GM19397 (cell line): ENCODE measurements around the gene TRAM2.

Source experiments
- ATAC-seq: cut with Tn5 transposase; IDR thresholded peaks from one replicate; pipeline ENCODE4 v1.9.1; 2021; ENCODE audit warnings: mild to moderate bottlenecking, moderate library complexity; ENCODE audit not compliant: unreplicated experiment

Gene TRAM2

GRCh38 chr6:52548999-52549398 is 27.9 kb downstream of the TRAM2 start:
- no peak for ATAC-seq

DNA sequence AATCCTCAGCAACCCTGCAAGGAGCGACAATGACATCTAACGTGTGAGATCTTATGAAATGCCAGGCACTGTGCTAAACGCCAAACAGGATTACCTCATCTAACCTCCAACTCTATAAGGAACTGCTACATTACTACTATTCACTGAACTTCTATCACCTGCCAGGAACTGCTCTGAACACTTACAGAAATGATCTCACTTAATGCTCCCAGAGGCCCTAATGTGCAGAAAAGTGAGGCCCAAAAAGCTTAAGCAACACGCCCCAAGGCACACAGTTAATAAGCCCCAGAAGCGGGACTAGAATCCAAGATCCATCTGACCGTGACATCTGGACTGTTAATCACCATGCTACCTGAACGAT is 28.5 kb downstream of the TRAM2 start:
- no peak for ATAC-seq

GRCh38 chr6:52547647-52548352 is 29.1 kb downstream of the TRAM2 start:
- ATAC-seq = no peak

DNA sequence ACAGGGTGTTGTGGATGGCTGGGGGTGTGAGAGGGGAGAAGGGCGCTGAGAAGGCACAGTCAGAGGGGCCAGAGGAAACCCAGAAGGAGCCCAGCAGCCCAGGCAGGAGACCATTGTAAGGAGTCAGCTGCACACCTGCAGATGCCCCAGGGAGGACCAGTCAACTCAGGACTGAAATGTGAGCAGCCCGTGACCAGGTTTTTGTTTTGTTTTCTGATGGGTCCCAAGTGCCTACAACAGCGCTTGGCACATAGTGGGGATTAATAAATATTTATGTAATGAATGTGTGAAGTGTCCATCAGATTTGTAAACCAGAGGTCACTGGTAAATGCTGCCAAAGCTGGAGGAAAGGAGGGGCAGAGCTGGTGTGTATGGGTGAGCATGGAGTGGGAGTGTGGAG is 30.2 kb downstream of the TRAM2 start:
- ATAC-seq = peak; percentile 78

- ATAC-seq = peak; percentile 62
Observed at GRCh38 chr6:52546192-52546591, 30.7 kb downstream of the TRAM2 start.

GRCh38 chr6:52545406-52546119 is 31.3 kb downstream of the TRAM2 start:
- ATAC-seq = no peak

DNA sequence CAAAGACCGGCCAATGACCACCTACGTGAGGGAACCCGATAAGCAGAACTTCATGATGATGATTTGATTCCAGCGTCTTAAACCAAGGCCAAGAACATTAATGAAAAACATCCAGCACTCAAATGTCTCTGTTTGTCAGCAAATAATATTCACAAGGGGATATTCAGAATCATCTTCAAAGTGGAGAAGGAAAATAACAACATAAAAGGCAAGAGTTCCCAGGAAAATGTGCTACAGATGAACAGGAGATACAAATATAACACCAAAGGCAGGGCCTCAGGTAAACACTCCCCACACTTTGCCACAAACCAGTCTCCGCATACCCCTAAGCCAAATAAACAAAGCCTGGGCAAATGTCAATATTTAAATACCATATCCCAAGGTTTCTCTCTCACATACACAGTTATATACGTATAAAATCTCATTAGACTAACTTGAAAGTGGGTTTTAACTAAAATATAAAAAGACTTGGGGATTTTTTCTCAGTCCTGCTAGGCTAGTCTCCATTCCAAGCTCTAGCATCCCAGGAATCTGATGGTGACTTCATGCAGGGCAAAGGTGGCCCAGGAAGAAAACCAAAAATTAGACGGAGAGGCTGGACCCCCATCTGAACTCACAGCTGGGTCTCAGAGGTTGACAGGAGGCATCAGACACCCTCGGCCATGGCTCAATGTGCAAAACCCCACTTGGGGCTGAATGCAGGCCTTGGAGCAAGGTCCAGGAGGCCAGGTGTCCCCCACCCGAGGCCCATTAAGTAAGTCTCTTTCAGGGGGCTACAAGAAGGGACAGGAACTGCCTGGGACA is 32.1 kb downstream of the TRAM2 start:
- no peak for ATAC-seq

DNA sequence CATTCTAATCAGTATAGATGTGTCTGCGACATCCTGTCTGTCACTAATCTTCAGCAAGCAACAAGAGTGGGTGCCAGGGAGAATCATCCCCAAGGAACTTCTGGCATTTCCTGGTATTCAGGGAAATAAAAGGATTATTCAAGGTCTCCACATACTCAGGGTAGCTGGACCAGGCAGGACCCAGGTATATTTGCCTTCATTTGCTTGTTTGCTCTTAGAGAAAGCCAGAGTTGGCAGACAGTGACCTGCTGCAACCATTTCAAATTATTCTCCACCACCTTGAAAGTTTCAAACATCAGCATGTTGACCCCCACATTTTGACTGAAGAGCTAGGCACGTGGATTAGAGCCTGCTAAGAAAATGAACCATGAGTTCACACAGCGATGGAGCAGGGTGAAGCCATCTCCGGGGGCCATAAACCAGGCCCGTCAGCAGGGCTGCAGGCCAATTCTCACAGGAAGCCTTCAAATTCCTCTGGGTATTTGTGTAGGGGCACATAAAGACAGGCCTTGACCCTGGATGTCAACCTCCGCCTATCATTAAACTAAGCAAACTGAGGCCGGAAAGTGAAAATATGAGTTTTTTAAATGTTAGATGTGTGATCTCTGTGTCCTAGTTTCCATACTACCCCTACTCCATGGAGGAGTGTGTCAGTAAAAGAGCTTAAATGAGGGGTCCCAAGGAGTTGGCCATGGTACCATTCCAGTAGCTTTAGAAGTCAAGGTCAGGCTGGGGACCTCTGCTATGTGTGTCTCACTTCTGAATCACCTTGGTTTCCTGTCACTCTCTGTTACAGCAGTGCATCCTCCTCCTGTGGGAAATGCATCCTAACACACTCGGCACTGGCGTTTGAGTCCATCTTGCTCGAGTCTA is 32.9 kb downstream of the TRAM2 start:
- ATAC-seq = no peak

GRCh38 chr6:52543262-52543661 is 33.6 kb downstream of the TRAM2 start:
- ATAC-seq = no peak

- ATAC-seq = no peak
Observed at GRCh38 chr6:52541135-52541534, 35.7 kb downstream of the TRAM2 start.

DNA sequence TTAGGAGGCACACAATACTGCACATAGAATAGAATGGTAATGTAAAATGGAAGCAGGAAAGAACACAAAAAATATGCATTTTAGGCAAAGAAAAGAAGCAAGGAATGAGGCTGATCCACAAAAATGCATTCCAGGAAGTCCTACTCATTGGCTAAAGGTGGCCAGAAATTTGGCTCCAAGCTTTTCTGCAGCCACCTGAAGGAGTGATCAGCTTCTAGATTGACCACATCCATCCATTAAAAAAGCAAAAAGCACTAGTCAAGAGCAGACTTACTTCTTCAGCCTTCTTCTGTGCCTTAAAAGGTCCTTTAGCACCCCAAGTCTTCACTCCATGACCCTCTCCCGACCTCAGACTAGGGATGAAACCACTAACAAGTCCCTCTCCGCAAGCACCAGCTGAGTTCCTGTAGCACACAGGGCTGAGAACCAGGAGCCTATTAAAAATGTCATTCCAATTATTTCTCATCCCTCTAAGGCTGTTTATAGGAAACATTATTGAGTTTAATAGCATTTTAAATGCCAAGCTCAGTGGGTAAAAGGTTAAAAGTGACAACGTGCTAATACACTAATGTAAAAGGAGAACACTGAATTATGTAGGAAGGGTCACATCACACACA is 36.5 kb downstream of the TRAM2 start:
- no peak for ATAC-seq

GRCh38 chr6:52539607-52540006 is 37.3 kb downstream of the TRAM2 start:
- no peak for ATAC-seq

DNA sequence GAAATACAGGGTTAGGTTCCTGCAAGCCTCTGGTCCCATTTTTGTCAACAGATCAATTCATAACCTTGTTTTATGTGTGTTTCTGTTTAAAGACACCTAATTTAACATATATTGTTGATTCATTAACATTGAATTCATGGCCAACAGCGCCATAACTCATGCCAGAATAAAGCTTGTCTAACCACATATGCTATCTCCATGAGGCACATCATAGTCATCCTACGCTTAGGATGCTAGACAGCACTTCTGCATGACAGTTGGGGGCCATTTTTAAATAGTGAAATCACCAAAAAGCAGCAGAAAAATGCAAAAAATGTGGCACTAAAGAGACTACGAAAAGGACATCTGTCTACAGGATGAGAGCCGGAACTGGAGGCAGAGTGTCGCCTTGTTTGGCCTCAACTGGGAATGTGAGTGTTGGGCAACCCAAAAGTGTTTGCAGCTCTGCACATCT is 37.9 kb downstream of the TRAM2 start:
- no peak for ATAC-seq

DNA sequence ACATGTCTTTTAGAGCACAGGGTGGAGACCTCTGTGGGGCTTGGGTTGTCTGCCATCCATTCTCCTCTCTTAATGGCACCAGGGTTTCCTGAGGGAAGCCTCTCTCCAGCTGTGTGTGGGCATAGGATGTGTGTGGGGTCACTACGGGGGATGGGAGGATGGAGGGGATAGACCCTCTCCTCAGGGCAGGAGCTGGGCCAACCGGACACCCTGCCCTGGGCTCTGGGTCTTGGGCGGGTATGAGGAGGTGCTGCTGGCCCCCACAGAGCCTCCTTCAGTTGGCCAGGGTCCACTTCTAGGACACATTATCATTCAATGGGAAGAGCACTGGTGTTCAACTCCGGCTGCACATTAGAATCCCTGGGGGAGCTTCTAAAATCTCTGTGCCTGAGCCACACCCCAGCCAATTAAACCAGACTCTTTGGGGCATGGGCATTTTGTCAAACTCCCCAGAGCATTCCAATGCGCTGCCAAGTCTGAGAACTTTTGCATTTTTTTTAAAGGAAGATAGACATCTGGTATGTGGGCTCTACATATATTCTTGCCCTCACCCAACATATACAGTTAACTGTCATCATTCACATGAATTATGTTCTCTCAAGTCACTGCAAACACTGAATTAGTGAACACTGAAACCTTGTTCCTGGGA is 38.5 kb downstream of the TRAM2 start:
- ATAC-seq = no peak

DNA sequence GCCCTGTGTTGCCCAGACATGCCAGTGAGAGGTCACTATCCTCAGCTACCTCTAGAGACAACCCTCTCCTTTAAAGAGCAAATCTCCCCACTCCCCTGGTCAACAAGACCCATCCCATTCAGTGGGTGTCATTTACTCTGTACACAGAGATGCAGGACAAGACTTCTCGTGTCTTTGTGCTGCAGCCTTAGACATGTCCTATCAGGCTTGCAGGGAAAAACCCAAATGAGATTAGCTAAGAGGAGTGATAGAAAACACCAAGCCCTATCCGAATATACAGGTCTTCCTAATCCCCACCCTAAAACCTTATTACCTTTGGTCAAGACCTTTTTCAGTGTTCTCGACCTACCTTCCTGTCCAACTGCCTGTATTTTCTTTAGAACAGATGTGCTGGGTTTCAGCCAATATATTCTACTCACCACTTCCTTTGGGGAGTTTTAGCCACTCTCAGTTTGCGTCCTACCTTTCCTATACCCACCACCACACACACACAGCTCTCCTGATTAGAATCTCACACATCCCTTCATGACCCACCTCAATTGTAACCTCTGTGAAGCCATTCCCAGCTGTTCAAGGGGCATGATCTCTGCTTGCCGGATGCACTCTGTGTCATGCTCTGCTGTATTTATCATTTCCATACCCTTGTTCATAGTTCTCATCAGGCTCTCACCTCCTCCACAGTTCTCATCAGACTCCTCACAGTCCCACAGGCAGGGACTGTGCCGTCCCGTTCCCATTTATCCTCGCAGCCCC is 39.7 kb downstream of the TRAM2 start:
- ATAC-seq = peak; percentile 58

- ATAC-seq = peak; percentile 34
Observed at GRCh38 chr6:52536424-52536916, 40.4 kb downstream of the TRAM2 start.

DNA sequence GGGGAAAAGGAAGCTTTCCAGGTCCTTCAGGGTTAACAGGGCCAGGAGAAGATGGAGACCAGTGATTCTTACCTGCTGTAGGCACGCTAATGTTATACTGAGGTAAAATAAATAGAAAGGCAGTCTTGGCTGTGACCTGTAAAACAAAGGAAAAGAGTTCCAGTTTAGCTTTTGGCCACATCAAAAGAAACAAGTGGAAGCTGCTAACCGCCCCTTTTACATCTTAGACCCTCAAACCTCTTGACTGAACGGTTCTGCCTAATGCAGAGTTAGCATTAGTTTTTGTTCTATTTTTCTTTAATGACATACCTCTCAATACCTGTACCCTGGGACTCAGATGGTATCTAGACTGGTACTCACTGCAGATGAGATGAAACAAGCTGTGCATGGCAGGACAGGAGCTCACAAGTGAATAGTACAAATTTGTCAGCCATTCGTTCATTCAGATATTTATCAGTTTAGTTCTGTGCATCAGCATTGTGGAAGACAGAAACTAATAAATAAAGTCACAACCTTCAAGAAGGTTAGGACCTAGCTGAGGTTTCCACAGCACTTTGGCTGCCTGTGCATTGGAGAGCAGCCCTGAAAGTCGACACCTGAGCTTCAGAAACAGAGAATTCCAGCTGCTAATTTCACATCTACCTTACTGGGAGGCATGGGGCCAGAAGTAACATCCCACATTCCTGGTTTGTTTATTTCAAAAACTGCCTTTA is 41.0 kb downstream of the TRAM2 start:
- peak; percentile 4 for ATAC-seq

GRCh38 chr6:52534966-52535390 is 41.9 kb downstream of the TRAM2 start:
- no peak for ATAC-seq
